K562 (cell line): ENCODE results near the gene ERAL1. TPM values are rescaled to one million over a fixed set of nuclear protein-coding genes. Genes with fewer than 3 reads are reported as not detected.

ENCODE experiments used
- CBFA2T3 ChIP-seq: fragments of 450-650 bp; IDR thresholded peaks from 2 replicates; pipeline ENCODE4 v1.6.1; 2017
- CHD4 ChIP-seq: fragments of 200-600 bp; sonication (generic); IDR thresholded peaks from 3 replicates; pipeline ENCODE4 v1.6.1; 2012; ENCODE audit warnings: low read depth, mild to moderate bottlenecking, mixed read lengths, low read length, inconsistent platforms; ENCODE audit not compliant: insufficient read depth, insufficient replicate concordance, poor library complexity, severe bottlenecking
- ESRRB ChIP-seq: fragments of 250-450 bp; sonication (Bioruptor Pico); IDR thresholded peaks from 2 replicates; pipeline ENCODE4 v1.5.0; 2020; ENCODE audit warnings: mild to moderate bottlenecking, moderate library complexity, borderline replicate concordance
- FOXA3 ChIP-seq, 2 experiments: fragments of 450-650 bp in 1 of 2; sonication (generic) in 1 of 2; formaldehyde crosslinking; IDR thresholded peaks in 1 of 2; conservative IDR thresholded peaks in 1 of 2; 2 replicates each; pipeline versions ENCODE4 v1.4.0 to v1.8.0; 2020 to 2022; ENCODE audit warnings: mild to moderate bottlenecking in 2 of 2, missing genetic modification reagents in 1 of 2
- GATAD2B ChIP-seq: fragments of 450-650 bp; IDR thresholded peaks from 2 replicates; pipeline ENCODE4 v1.6.1; 2017; ENCODE audit warnings: mild to moderate bottlenecking, borderline replicate concordance
- HEY1 ChIP-seq: fragments of 250-450 bp; sonication (Bioruptor Pico); IDR thresholded peaks from 2 replicates; pipeline ENCODE4 v1.5.0; 2020; ENCODE audit warnings: mild to moderate bottlenecking, moderate library complexity, borderline replicate concordance
- MAFF ChIP-seq: IDR thresholded peaks from 2 replicates; pipeline ENCODE4 v1.6.1; 2012; ENCODE audit warnings: low read length, improper control_type of control experiment
- NFE2L1 ChIP-seq: fragments of 450-650 bp; IDR thresholded peaks from 2 replicates; pipeline ENCODE4 v1.6.1; 2016; ENCODE audit warnings: missing genetic modification characterization, low read depth, mild to moderate bottlenecking, missing compliant biosample characterization, moderate library complexity, borderline replicate concordance
- SAFB ChIP-seq: fragments of 200-400 bp; formaldehyde crosslinking; IDR thresholded peaks from 2 replicates; pipeline ENCODE4 v1.6.1; 2017; ENCODE audit warnings: low read depth, low read length, borderline replicate concordance
- TAF1 ChIP-seq: IDR thresholded peaks from 2 replicates; pipeline ENCODE4 v1.6.1; 2011; ENCODE audit warnings: mild to moderate bottlenecking, low read length, moderate library complexity; ENCODE audit not compliant: insufficient read depth, control insufficient read depth, severe bottlenecking; ENCODE audit errors: extremely low read depth
- TAF7 ChIP-seq: fragments of 450-650 bp; IDR thresholded peaks from 2 replicates; pipeline ENCODE4 v1.6.1; 2016; ENCODE audit warnings: missing genetic modification characterization, missing compliant biosample characterization
- ZFP30 ChIP-seq: fragments of 250-450 bp; sonication (Bioruptor Pico); IDR thresholded peaks from 2 replicates; pipeline ENCODE4 v1.8.0; 2022; ENCODE audit warnings: moderate library complexity, mild to moderate bottlenecking, inconsistent platforms, borderline replicate concordance
- ZNF347 ChIP-seq: fragments of 450-650 bp; formaldehyde crosslinking; IDR thresholded peaks from 2 replicates; pipeline ENCODE4 v1.4.0; 2020; ENCODE audit warnings: low read depth, mild to moderate bottlenecking, moderate library complexity
- ZNF551 ChIP-seq: fragments of 250-450 bp; sonication (Bioruptor Pico); IDR thresholded peaks from 2 replicates; pipeline ENCODE4 v1.5.0; 2021; ENCODE audit warnings: mild to moderate bottlenecking, moderate library complexity
- polyA plus RNA-seq, 8 experiments: library from polyadenylated mRNA; depleted of rRNA in 4 of 8; stranded (reverse) in 5 of 8; unstranded in 3 of 8; fragments of >200 nt; fragmentation: Nextera tagmentation in 2 of 8; fragmentation: Illumina TruSeq in 1 of 8; extraction: Ambion mirVana in 2 of 8; extraction: Trizol in 1 of 8; gene quantifications; 2 replicates each; pipeline versions ENCODE4 v1.2.1 to v1.2.3, GENCODE V29; 2011 to 2014; ENCODE audit warnings: inconsistent platforms in 1 of 8, missing spikeins in 1 of 8
- total RNA-seq, 7 experiments: library from RNA; depleted of rRNA in 6 of 7; stranded (reverse); fragments of >200 nt in 6 of 7; fragmentation: Illumina TruSeq in 2 of 7; extraction: Trizol in 2 of 7; gene quantifications; 2 replicates each; pipeline versions ENCODE4 v1.2.1 to v1.2.3, GENCODE V29; 2011 to 2021; ENCODE audit warnings: low replicate concordance in 1 of 7
- TF ChIP-seq, protein P1 (sequence below): sonication (generic); formaldehyde crosslinking; IDR thresholded peaks from 2 replicates; pipeline ENCODE4 v1.8.0; 2023; ENCODE audit warnings: missing genetic modification reagents, mild to moderate bottlenecking, borderline replicate concordance
- TF ChIP-seq, protein P2 (sequence below): sonication (generic); formaldehyde crosslinking; IDR thresholded peaks from 2 replicates; pipeline ENCODE4 v1.8.1; 2023; ENCODE audit warnings: missing genetic modification reagents, mild to moderate bottlenecking, borderline replicate concordance

The ERAL1 gene
- total and polyA plus RNA-seq, 9 of the 15 experiments (the other 6 are each of a cell fraction or from before 2014, with no cell fraction given), result 37.5 to 351 (median 106) TPM

DNA sequence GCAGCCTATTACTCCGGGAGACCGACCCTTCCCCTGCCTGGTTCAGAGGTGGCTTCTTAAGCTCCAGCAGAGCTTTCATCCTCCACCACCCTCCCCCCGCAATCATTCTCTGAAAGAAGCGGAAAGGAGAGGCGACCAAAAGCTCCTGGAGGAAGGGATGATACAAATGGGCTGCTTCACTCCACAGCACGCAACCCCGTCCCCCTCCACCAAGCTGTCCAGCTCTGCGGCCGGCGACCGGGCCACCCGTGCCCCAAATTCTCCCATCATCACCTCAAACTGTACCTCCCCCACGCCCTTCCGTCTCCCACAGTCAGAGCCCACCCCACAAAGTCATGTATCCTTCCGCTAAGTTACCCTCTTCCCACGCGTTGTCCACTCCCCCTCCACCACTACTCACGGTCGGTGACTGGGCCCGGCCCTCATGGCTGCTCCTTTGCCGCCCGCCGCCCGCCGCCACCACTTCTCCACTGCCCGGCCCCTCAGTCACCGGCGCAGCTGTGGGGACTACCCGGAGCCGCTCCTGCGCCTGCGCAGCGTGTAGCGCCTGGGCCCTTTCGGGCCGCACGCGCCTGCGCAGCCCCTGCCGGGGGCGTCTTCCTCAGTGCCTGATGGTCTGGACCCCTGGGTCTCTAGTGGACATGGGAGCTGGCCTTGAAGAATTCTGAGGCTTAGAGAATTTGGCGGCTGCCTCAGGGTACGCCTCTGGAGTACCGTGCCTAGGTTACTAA is 12.4 kb upstream of the ERAL1 start, which contains the start of gene FAM222B (continued):
- TF ChIP-seq, protein P1, sequence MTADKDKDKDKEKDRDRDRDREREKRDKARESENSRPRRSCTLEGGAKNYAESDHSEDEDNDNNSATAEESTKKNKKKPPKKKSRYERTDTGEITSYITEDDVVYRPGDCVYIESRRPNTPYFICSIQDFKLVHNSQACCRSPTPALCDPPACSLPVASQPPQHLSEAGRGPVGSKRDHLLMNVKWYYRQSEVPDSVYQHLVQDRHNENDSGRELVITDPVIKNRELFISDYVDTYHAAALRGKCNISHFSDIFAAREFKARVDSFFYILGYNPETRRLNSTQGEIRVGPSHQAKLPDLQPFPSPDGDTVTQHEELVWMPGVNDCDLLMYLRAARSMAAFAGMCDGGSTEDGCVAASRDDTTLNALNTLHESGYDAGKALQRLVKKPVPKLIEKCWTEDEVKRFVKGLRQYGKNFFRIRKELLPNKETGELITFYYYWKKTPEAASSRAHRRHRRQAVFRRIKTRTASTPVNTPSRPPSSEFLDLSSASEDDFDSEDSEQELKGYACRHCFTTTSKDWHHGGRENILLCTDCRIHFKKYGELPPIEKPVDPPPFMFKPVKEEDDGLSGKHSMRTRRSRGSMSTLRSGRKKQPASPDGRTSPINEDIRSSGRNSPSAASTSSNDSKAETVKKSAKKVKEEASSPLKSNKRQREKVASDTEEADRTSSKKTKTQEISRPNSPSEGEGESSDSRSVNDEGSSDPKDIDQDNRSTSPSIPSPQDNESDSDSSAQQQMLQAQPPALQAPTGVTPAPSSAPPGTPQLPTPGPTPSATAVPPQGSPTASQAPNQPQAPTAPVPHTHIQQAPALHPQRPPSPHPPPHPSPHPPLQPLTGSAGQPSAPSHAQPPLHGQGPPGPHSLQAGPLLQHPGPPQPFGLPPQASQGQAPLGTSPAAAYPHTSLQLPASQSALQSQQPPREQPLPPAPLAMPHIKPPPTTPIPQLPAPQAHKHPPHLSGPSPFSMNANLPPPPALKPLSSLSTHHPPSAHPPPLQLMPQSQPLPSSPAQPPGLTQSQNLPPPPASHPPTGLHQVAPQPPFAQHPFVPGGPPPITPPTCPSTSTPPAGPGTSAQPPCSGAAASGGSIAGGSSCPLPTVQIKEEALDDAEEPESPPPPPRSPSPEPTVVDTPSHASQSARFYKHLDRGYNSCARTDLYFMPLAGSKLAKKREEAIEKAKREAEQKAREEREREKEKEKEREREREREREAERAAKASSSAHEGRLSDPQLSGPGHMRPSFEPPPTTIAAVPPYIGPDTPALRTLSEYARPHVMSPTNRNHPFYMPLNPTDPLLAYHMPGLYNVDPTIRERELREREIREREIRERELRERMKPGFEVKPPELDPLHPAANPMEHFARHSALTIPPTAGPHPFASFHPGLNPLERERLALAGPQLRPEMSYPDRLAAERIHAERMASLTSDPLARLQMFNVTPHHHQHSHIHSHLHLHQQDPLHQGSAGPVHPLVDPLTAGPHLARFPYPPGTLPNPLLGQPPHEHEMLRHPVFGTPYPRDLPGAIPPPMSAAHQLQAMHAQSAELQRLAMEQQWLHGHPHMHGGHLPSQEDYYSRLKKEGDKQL, result no peak
- no peak for TF ChIP-seq ZFP30 (CRISPR knock-in tag)
- no peak for TF ChIP-seq ZNF551 (CRISPR knock-in tag)
- no peak for TF ChIP-seq CBFA2T3
- no peak; the same call in 1 of the 2 replicates for TF ChIP-seq TAF7 (tag)
- TF ChIP-seq ZNF347 (CRISPR knock-in tag), result no peak
- no peak for TF ChIP-seq FOXA3 (CRISPR knock-in tag; conservative IDR thresholded peaks at IDR 0.05 in 1 of 2, IDR thresholded peaks at IDR 0.05 in 1 of 2)
- TF ChIP-seq HEY1 (CRISPR knock-in tag), result no peak
- peak; percentile 77 for TF ChIP-seq TAF1
- TF ChIP-seq SAFB, result no peak
- TF ChIP-seq GATAD2B, result no peak
- TF ChIP-seq, protein P2, sequence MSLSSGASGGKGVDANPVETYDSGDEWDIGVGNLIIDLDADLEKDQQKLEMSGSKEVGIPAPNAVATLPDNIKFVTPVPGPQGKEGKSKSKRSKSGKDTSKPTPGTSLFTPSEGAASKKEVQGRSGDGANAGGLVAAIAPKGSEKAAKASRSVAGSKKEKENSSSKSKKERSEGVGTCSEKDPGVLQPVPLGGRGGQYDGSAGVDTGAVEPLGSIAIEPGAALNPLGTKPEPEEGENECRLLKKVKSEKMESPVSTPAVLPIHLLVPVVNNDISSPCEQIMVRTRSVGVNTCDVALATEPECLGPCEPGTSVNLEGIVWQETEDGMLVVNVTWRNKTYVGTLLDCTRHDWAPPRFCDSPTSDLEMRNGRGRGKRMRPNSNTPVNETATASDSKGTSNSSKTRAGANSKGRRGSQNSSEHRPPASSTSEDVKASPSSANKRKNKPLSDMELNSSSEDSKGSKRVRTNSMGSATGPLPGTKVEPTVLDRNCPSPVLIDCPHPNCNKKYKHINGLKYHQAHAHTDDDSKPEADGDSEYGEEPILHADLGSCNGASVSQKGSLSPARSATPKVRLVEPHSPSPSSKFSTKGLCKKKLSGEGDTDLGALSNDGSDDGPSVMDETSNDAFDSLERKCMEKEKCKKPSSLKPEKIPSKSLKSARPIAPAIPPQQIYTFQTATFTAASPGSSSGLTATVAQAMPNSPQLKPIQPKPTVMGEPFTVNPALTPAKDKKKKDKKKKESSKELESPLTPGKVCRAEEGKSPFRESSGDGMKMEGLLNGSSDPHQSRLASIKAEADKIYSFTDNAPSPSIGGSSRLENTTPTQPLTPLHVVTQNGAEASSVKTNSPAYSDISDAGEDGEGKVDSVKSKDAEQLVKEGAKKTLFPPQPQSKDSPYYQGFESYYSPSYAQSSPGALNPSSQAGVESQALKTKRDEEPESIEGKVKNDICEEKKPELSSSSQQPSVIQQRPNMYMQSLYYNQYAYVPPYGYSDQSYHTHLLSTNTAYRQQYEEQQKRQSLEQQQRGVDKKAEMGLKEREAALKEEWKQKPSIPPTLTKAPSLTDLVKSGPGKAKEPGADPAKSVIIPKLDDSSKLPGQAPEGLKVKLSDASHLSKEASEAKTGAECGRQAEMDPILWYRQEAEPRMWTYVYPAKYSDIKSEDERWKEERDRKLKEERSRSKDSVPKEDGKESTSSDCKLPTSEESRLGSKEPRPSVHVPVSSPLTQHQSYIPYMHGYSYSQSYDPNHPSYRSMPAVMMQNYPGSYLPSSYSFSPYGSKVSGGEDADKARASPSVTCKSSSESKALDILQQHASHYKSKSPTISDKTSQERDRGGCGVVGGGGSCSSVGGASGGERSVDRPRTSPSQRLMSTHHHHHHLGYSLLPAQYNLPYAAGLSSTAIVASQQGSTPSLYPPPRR (CRISPR knock-in tag), result no peak
- no peak for TF ChIP-seq MAFF
- TF ChIP-seq CHD4, result no peak
- TF ChIP-seq NFE2L1 (tag), result no peak
- TF ChIP-seq ESRRB (CRISPR knock-in tag), result no peak
